Spleen (tissue), 11 donors: ENCODE measurements around the gene RAB40C. TPM values are rescaled to one million over a fixed set of nuclear protein-coding genes. Genes with fewer than 3 reads are reported as not detected.

Experiments
- DNase-seq: peaks from one replicate; pipeline ENCODE4 v3.0.0-alpha.2; 2020
- H3K27ac ChIP-seq, 8 donors: fragments of 200-600 bp; sonication (generic) in 7 of 8; 1 replicate in 4 of 8; 2 replicates in 4 of 8; pipeline versions ENCODE4 v1.5.0 to v1.8.0; 2016 to 2021; ENCODE audit warnings: inconsistent platforms in 4 of 8, mild to moderate bottlenecking in 4 of 8, moderate library complexity in 1 of 8
- H3K27me3 ChIP-seq, 7 donors: fragments of 200-600 bp; sonication (generic) in 6 of 7; replicated peaks in 1 of 7; 1 replicate in 4 of 7; 2 replicates in 3 of 7; pipeline versions ENCODE4 v1.5.0 to v1.8.0; 2016 to 2021; ENCODE audit warnings: inconsistent platforms in 3 of 7, mild to moderate bottlenecking in 1 of 7
- H3K36me3 ChIP-seq, 6 donors: fragments of 200-600 bp; sonication (generic) in 5 of 6; 1 replicate in 4 of 6; 2 replicates in 2 of 6; pipeline versions ENCODE4 v1.5.0 to v1.8.0; 2016 to 2021; ENCODE audit warnings: inconsistent platforms in 2 of 6
- H3K4me1 ChIP-seq, 6 donors: fragments of 200-600 bp; sonication (generic) in 5 of 6; 1 replicate in 3 of 6; 2 replicates in 3 of 6; pipeline versions ENCODE4 v1.5.0 to v1.8.0; 2016 to 2021; ENCODE audit warnings: inconsistent platforms in 3 of 6
- H3K4me3 ChIP-seq, 8 donors: fragments of 200-600 bp; sonication (generic) in 7 of 8; 1 replicate in 4 of 8; 2 replicates in 4 of 8; pipeline versions ENCODE4 v1.5.0 to v1.8.0; 2016 to 2021; ENCODE audit warnings: inconsistent platforms in 4 of 8, mild to moderate bottlenecking in 4 of 8, moderate library complexity in 2 of 8
- H3K9me3 ChIP-seq, 8 donors: fragments of 200-600 bp; sonication (generic) in 7 of 8; 1 replicate in 4 of 8; 2 replicates in 4 of 8; pipeline versions ENCODE4 v1.5.0 to v1.8.0; 2016 to 2021; ENCODE audit warnings: inconsistent platforms in 4 of 8
- CTCF ChIP-seq, 11 experiments: fragments of 200-600 bp in 7 of 11; fragments of 450-650 bp in 4 of 11; sonication (generic) in 4 of 11; IDR thresholded peaks in 8 of 11; conservative IDR thresholded peaks in 3 of 11; 1 replicate in 7 of 11; 2 replicates in 4 of 11; pipeline versions ENCODE4 v1.4.0 to v1.8.0; 2016 to 2021; ENCODE audit warnings: antibody characterized with exemption in 11 of 11, inconsistent platforms in 4 of 11, mild to moderate bottlenecking in 1 of 11
- POLR2A ChIP-seq, 3 donors: fragments of 450-650 bp; IDR thresholded peaks; one replicate each; pipeline ENCODE4 v1.5.1; 2017; ENCODE audit warnings: antibody characterized with exemption in 3 of 3, mild to moderate bottlenecking in 1 of 3
- POLR2AphosphoS5 ChIP-seq, 3 donors: sonication (generic); formaldehyde crosslinking; IDR thresholded peaks; one replicate each; pipeline ENCODE4 v1.5.1; 2017; ENCODE audit warnings: antibody characterized with exemption in 3 of 3
- WGBS, 5 donors: extraction: QIAGEN DNeasy Blood & Tissue Kit in 3 of 5; methylation state at CpG; one replicate each; pipeline versions ENCODE4 v1.1.5 to v1.1.7; 2013 to 2018; 5-methylcytosine and 5-hydroxymethylcytosine counted together
- intact Hi-C: fragments of 100-400 bp; cut with DNase I; formaldehyde crosslinking; loops from one replicate; pipeline ENCODE4 v1.15.0; 2023; ENCODE audit warnings: low total_unique reads
- polyA plus RNA-seq, 3 donors: library from polyadenylated mRNA; stranded (reverse); fragments of 200-250 nt; gene quantifications; one replicate each; pipeline ENCODE4 v1.2.1, GENCODE V29; 2013
- total RNA-seq, 7 donors: library from RNA; depleted of rRNA in 3 of 7; stranded (reverse); fragments of >200 nt in 3 of 7; fragmentation: NEBNext Ultra II Directional in 4 of 7; extraction: Animal tissue kit (Norgen Biotek cat#: 25700) in 4 of 7; gene quantifications; one replicate each; pipeline versions ENCODE4 v1.1.0 to v1.2.1, GENCODE V29; 2016 to 2021
- donor health status: healthy with polysubstance abuse.
- donor health status: DM: no; HTN: no; CAD: no; lungs with moderate emphysema.
- donor health status: DM: no; HTN: no; CAD: no.
- donor health status: Bipolar disorder and iron deficiency.
- donor health status: healthy.
- donor health status: DM: no; HTN: no; CAD: no.
- donor health status: DM: yes; HTN: yes; CAD: no.

RAB40C gene
- total and polyA plus RNA-seq, 10 donors: 8.1 to 21.6 (median 15.2) TPM

GRCh38 chr16:591231-591630, 1.4 kb downstream of the RAB40C start:
- 77 to 95% (median 87%) methylated on average over 7 to 8 of the region's 8 CpGs for WGBS, 5 donors
- peak overlapping the region in 4 of 8 donors; percentile 68 to 96 (median 82) for H3K4me3 ChIP-seq
- no peaks in the 10 kb centered on the region for H3K27me3 ChIP-seq
- H3K36me3 ChIP-seq: peaks cover 0 to 14% (median under 1%) of the 10 kb centered on the region in 6 donors
- DNase-seq: no peak
- H3K9me3 ChIP-seq: no peaks in the 10 kb centered on the region
- intact Hi-C loops: no loop called here
- TF ChIP-seq POLR2A (IDR thresholded peaks at IDR 0.05) (no peak), CTCF (IDR thresholded peaks at IDR 0.05 in 8 of 11, conservative IDR thresholded peaks at IDR 0.05 in 3 of 11) (no peak), POLR2AphosphoS5 (IDR thresholded peaks at IDR 0.05) (no peak)
- H3K4me1 ChIP-seq: peaks cover 26 to 80% (median 62%) of the 10 kb centered on the region in 6 donors
- peak overlapping the region in 1 of 8 donors; percentile 98 for H3K27ac ChIP-seq

- Histone ChIP-seq H3K27ac (peak overlapping the region in 6 of 8 donors; percentile 41 to 84 (median 72)), H3K4me3 (peak overlapping the region in 2 of 8 donors; percentile 6 to 32), H3K4me1 (peaks cover 26 to 84% (median 64%) of the 10 kb centered on the region in 6 donors), H3K27me3 (no peaks in the 10 kb centered on the region), H3K36me3 (peaks cover 0 to 22% (median 2%) of the 10 kb centered on the region in 6 donors), H3K9me3 (no peaks in the 10 kb centered on the region)
- intact Hi-C loops: no loop called here
- TF ChIP-seq POLR2AphosphoS5 (IDR thresholded peaks at IDR 0.05) (no peak), POLR2A (IDR thresholded peaks at IDR 0.05) (no peak), CTCF (IDR thresholded peaks at IDR 0.05 in 8 of 11, conservative IDR thresholded peaks at IDR 0.05 in 3 of 11) (no peak)
- DNase-seq: peak; percentile 77
- WGBS, 5 donors: 77 to 95% (median 77%) methylated on average over 12 to 15 of the region's 15 CpGs
Observed at GRCh38 chr16:591892-592517, 2.1 kb downstream of the RAB40C start.

GRCh38 chr16:592518-593306, 2.8 kb downstream of the RAB40C start:
- peaks cover 20 to 79% (median 57%) of the 10 kb centered on the region in 6 donors for H3K4me1 ChIP-seq
- TF ChIP-seq POLR2A (IDR thresholded peaks at IDR 0.05): no peak
- peak; percentile 36 to 59 (median 51) for TF ChIP-seq POLR2AphosphoS5 (IDR thresholded peaks at IDR 0.05)
- peak in 1 of 11 experiments; percentile 8 for TF ChIP-seq CTCF (IDR thresholded peaks at IDR 0.05 in 8 of 11, conservative IDR thresholded peaks at IDR 0.05 in 3 of 11)
- DNase-seq: peak; percentile 84
- H3K9me3 ChIP-seq: no peaks in the 10 kb centered on the region
- WGBS, 5 donors: 46 to 71% (median 55%) methylated on average over 15 to 24 of the region's 24 CpGs
- H3K4me3 ChIP-seq: peak overlapping the region in 2 of 8 donors; percentile 6 to 32
- peaks cover 0 to 27% (median 2%) of the 10 kb centered on the region in 6 donors for H3K36me3 ChIP-seq
- intact Hi-C loops: no loop called here
- H3K27ac ChIP-seq: peak overlapping the region in 7 of 8 donors; percentile 41 to 84 (median 65)
- H3K27me3 ChIP-seq: no peaks in the 10 kb centered on the region

- H3K36me3 ChIP-seq: peaks cover 0 to 30% (median 2%) of the 10 kb centered on the region in 6 donors
- H3K9me3 ChIP-seq: no peaks in the 10 kb centered on the region
- peak overlapping the region in 6 of 8 donors; percentile 54 to 84 (median 72) for H3K27ac ChIP-seq
- DNase-seq: no peak
- WGBS, 5 donors: 88 to 96% (median 90%) methylated on average over 8 to 9 of the region's 9 CpGs
- intact Hi-C loops: no loop called here
- peaks cover 14 to 72% (median 50%) of the 10 kb centered on the region in 6 donors for H3K4me1 ChIP-seq
- no peak for TF ChIP-seq CTCF (IDR thresholded peaks at IDR 0.05 in 8 of 11, conservative IDR thresholded peaks at IDR 0.05 in 3 of 11)
- no peak for TF ChIP-seq POLR2AphosphoS5 (IDR thresholded peaks at IDR 0.05)
- TF ChIP-seq POLR2A (IDR thresholded peaks at IDR 0.05): no peak
- H3K4me3 ChIP-seq: peak overlapping the region in 1 of 8 donors; percentile 32
- H3K27me3 ChIP-seq: no peaks in the 10 kb centered on the region
Observed at GRCh38 chr16:593406-593805, 3.5 kb downstream of the RAB40C start.
